ENCODE measurements around the gene TENT5D.
"Not testable (repeated sequence)": the region's sequence is repeated elsewhere in the genome, so short reads cannot be mapped to it uniquely, and the experiment has no call there.

Gene TENT5D

GRCh38 chrX:80420147-80420546 is at the start of gene TENT5D:
Gene TENT5D (plus strand): TSS chrX:80420447. CDS start chrX:80442540, 22,093 bp downstream.
- DNase-seq (ENCODE audit: low read depth), result no peak

- DNase-seq (ENCODE audit: low read depth), result not testable (repeated sequence)
Observed at GRCh38 chrX:80385651-80386050, 34.6 kb upstream of the TENT5D start.

DNA sequence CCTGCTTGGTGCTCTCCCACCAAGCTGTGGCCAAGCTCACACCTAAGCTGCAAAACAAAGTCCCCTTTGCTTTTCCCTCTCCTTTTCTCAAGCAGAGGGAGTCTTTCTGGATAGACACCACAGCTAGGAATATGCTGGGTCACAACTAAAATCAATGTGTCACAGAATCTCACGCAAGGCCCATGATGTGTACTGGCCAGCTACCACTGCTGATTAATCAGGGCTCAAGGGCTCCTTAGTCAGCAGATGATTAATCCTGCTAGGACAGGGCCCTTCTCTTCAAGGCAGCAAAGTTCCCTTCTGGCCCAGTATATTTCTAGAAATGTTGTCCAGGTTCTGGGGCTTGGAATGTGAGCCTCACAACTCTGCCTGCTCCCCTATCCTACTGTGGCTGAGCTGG is 32.0 kb upstream of the TENT5D start:
- no peak for DNase-seq (ENCODE audit: low read depth)

GRCh38 chrX:80412042-80412441 is 8.2 kb upstream of the TENT5D start:
- no peak for DNase-seq (ENCODE audit: low read depth)

DNA sequence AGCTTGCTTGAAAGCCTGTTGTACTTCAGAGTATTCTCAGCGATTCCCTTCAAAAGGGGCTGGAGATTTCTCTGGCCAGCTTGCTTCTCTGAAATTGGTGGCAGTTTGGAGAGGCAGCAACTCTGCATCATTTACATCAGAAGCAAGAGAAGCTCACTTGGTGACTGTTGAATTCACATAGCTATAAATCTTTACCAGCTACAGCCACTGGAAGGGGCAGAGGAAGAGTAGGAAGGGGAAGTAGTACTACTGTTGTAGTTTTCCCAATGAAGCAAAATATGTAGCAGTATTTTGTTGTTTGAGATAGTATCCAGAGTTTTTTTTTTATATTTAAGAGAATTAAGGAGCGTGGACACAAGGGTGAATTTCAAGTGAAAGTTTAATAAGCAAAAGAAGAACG is 2.8 kb downstream of the TENT5D start:
- DNase-seq (ENCODE audit: low read depth), result no peak

DNA sequence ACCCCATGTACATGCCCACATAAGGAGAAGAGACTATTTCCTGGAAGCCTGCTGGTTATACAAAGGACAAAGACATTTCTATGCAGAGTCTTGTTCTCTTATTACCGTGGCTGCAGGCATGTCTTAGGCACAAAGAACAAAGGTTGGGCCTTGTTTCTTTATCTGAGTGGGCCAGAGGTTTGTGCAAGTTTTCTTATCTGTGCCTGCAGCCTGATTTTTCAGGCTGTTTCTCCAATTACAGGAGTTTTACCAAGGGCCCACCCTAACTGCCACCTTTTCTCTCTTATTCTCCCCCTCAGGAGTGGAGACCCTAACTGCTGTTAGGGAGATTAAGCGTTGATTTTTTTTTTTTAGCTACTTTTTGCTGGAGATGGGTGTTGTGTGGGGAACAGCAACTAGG is 3.5 kb downstream of the TENT5D start:
- DNase-seq (ENCODE audit: low read depth), result no peak

- DNase-seq (ENCODE audit: low read depth), result no peak
Observed at GRCh38 chrX:80430826-80431504, 10.7 kb downstream of the TENT5D start.

DNA sequence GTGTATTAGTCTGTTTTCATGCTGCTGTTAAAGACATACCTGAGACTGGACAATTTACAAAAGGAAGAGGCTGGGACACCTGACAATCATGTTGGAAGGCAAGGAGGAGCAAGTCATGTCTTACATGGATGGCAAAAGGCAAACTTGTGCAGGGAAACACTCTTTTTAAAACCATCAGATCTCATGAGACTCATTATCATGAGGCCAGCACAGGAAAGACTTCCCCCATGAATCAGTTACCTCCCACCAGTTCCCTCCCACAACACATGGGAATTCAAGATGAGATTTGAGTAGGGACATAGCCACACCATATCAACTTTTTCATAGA is 11.2 kb downstream of the TENT5D start:
- DNase-seq (ENCODE audit: low read depth), result no peak

GRCh38 chrX:80432441-80432840 is 12.2 kb downstream of the TENT5D start:
- no peak for DNase-seq (ENCODE audit: low read depth)

GRCh38 chrX:80432863-80433262 is 12.6 kb downstream of the TENT5D start:
- DNase-seq (ENCODE audit: low read depth), result no peak

- DNase-seq (ENCODE audit: low read depth), result not testable (repeated sequence)
Observed at GRCh38 chrX:80468166-80468565, 47.9 kb downstream of the TENT5D start.

GRCh38 chrX:80471582-80471981 is 51.3 kb downstream of the TENT5D start:
- DNase-seq (ENCODE audit: low read depth), result no peak

DNA sequence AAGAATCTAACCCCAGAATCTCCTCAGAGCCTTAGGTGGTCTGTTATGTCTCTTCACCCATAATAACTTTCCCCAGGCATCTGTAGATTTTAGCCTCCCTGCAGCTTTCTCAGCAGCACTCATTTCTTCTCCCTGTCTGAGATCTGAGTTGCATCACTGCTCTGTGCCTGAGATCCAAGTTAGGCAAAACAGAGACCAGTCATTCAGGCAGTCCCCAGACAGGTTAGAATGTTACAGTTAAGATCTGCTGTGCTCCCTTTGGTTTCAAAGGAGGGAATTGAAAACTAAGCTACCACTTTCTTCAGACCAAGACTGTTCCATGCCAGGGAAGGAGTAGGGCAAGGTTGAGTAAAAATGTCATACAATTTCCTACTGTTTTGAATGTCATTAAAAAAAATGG is 65.3 kb downstream of the TENT5D start:
- DNase-seq (ENCODE audit: low read depth), result no peak

DNA sequence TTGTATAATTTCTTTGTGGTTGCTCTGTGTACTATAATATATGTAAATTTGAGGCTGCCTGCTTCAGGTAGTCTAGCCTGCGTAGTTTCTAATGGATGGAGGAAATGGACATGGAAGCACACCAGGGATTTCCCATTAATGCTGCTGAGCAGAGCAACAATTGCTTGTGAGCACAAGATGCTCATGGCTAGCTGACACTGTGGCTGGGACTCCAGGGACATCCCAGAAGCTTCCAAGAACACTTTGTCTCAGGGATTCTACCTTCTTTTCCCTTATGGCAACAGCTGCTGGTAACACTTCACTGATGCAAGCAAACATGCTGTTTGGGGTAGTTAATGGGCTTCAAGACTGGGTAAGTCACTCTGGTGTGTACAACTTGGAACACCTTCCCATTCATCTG is 66.1 kb downstream of the TENT5D start:
- no peak for DNase-seq (ENCODE audit: low read depth)

DNA sequence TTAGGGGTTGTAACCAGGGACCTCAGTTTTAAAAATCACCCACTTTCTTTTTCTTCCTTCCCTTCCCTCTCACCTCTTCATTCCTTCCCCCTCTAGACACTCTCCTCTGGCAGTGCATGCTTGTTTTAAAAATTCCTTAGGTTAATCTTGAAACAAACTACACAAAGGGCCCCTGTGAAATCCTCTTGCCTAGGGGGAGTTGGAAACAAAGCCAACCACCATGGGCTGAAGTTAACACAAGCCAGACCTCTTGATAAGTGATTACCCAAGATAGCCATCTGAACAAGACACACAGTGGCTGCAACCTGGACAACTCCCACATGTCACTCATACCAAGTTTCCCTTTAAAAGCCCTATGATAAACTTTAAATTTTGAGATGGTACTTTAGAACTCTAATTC is 68.9 kb downstream of the TENT5D start:
- no peak for DNase-seq (ENCODE audit: low read depth)

Measured in activated T-cell treated with anti-CD3 and anti-CD28 coated beads for 1 hour (primary cell).